Neutrophil (primary cell): Measurements from ENCODE around the gene RNF43.

Source experiments
- H3K27ac ChIP-seq: fragments of 200-600 bp; sonication (generic); 2 replicates; pipeline ENCODE4 v1.5.1; 2016; ENCODE audit warnings: mild to moderate bottlenecking, moderate library complexity
- H3K27me3 ChIP-seq: fragments of 200-600 bp; sonication (generic); 2 replicates; pipeline ENCODE4 v1.6.0; 2016; ENCODE audit warnings: mild to moderate bottlenecking
- H3K36me3 ChIP-seq: fragments of 200-600 bp; sonication (generic); 2 replicates; pipeline ENCODE4 v1.5.1; 2017
- H3K4me1 ChIP-seq, 2 experiments: fragments of 200-600 bp in 1 of 2; sonication (generic) in 1 of 2; 1 replicate in 1 of 2; 2 replicates in 1 of 2; pipeline versions ENCODE4 v1.5.1 to v1.6.1; 2013 to 2016; ENCODE audit warnings: low read depth in 1 of 2, low read length in 1 of 2, mild to moderate bottlenecking in 1 of 2, moderate library complexity in 1 of 2; ENCODE audit not compliant: control insufficient read depth in 1 of 2, insufficient read depth in 1 of 2
- H3K4me3 ChIP-seq, 2 experiments: fragments of 200-600 bp in 1 of 2; sonication (generic) in 1 of 2; 1 replicate in 1 of 2; 2 replicates in 1 of 2; pipeline ENCODE4 v1.5.1; 2013 to 2016; ENCODE audit warnings: low read depth in 1 of 2, low read length in 1 of 2, mild to moderate bottlenecking in 1 of 2, moderate library complexity in 1 of 2
- H3K9me3 ChIP-seq: fragments of 200-600 bp; sonication (generic); 2 replicates; pipeline ENCODE4 v1.5.1; 2016
- TF ChIP-seq, protein P1 (sequence below): fragments of 200-600 bp; sonication (generic); IDR thresholded peaks from 2 replicates; pipeline ENCODE4 v1.5.1; 2016; ENCODE audit warnings: antibody characterized with exemption

The RNF43 gene

DNA sequence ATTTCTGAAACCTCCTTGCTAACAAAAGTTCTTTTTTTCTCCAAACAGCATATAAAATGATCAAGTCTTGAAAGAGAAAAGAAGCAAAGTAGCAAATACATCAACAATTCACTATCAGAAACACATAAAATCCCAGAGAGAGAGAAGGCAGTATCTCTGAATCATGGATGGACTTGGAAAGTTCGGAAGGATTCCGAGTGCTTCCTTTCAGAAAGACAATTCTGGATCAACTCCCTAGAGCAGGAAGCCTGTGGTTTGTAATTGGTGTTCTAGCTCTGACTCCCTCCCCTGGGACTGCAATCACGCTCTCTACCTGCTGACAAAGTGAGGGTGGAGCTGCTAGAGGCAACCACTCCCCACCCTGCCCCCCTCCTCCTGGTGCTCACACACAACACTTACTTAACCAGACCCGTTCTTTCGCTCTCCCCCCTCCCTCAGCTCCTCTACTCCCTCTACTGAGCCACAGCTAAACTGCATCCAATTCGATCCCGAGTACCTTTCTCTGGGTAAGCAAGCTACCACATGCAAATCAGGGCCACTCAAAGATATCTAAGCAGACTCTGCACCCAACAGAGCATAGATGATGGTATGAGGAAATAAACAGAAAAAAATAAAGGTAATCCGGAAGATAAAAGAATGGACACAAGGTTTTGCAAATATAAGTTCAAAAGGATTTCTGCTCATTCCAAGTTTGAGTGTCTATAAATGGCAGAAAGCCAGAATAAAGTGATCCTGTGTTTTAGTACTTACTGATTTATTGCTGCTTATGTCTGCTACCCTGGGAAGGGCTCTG lies at the start of gene RNF43:
Gene RNF43, minus strand, starts transcription at position 235 of the 793 bp plus-strand sequence. CDS start 1,957 bp downstream, outside the sequence.
- H3K36me3 ChIP-seq: no peaks in the 10 kb centered on the region
- no peaks in the 10 kb centered on the region for H3K27me3 ChIP-seq
- no peaks in the 10 kb centered on the region for H3K9me3 ChIP-seq
- no peak within 1 kb of the TSS for H3K27ac ChIP-seq
- H3K4me3 ChIP-seq: no peak within 1 kb of the TSS
- TF ChIP-seq, protein P1, sequence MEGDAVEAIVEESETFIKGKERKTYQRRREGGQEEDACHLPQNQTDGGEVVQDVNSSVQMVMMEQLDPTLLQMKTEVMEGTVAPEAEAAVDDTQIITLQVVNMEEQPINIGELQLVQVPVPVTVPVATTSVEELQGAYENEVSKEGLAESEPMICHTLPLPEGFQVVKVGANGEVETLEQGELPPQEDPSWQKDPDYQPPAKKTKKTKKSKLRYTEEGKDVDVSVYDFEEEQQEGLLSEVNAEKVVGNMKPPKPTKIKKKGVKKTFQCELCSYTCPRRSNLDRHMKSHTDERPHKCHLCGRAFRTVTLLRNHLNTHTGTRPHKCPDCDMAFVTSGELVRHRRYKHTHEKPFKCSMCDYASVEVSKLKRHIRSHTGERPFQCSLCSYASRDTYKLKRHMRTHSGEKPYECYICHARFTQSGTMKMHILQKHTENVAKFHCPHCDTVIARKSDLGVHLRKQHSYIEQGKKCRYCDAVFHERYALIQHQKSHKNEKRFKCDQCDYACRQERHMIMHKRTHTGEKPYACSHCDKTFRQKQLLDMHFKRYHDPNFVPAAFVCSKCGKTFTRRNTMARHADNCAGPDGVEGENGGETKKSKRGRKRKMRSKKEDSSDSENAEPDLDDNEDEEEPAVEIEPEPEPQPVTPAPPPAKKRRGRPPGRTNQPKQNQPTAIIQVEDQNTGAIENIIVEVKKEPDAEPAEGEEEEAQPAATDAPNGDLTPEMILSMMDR: peak; percentile 77
- peaks cover 7 to 10% of the 10 kb centered on the region in 2 experiments for H3K4me1 ChIP-seq

DNA sequence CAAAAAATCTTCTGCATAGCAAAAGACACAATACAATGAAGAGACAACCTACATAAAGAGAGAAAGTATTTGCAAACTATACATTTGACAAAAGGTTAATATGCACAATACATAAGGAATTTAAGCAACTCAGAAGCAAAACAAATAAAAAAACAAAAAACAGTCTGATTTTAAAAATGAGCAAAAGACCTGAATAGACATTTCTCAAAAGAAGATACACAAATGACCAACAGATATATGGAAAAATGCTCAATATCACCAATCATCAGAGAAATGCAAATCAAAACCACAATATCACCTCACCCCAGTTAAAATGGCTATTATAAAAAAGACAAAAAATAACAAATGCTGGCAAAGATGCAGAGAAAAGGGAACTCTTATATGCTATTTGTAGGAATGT lies 38.2 kb upstream of the RNF43 start:
- Histone ChIP-seq H3K4me1 (no peaks in the 10 kb centered on the region), H3K4me3 (no peak overlapping the region), H3K9me3 (no peaks in the 10 kb centered on the region), H3K36me3 (no peaks in the 10 kb centered on the region), H3K27ac (no peak overlapping the region), H3K27me3 (no peaks in the 10 kb centered on the region)
- TF ChIP-seq, protein P1: no peak

DNA sequence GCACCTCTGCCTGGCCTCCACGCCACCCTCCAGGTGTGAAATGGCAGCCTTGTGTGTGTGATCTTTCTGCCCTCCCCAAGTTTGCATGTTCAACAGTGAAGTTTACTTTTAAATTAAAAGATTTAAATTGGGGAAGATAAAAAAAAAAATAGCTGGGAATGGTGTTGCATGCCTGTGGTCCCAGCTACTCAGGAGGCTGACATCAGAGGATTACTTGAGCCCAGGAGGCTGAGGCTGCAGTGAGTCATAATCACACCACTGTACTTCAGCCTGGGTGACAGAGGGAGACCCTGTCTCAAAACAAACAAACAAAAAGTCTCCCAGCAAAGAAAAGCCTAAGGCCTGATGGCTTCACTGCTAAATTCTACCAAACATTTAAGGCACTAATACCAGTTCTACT lies 35.4 kb upstream of the RNF43 start:
- TF ChIP-seq, protein P1: no peak

DNA sequence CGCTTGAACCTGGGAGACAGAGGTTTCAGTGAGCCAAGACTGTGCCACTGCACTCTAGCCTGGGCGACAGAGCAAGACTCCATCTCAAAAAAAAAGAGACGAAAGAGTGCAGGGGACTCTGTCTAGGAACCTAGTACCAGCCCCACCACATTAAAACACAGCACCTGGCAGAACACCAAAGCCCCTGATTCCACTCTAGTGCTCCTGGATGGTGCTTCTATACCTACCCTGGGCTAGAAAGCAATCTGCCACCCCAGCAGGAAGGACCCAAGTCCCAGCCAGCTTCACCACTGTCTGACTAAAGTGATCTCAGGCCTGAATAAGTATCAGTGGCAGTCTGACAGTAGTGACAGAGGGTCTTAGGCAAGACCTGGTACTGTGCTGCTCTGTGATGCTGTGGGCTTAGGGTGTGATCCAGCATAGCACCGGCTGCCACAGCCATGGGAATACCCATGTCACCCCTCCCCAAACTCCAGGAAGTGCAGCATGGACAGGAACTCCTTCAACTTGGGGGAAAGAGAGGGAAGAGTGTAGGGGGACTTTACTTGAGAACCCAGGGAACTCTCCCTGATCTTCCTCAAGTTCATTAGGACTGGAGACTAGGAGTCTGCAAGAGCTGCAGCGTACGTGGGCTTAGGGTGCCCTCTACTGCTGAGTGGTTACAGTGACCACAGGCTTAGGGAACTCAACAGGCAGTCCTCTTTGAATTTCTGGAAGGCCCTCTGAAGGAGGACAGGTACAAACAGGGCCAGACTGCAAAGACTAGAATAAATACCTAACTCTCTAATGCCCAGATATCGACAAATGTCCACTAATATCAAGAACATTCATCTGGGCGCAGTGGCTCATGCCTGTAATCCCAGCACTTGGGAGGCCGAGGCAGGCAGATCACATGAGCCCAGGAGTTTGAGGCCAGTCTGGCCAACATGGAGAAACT lies 30.0 kb upstream of the RNF43 start:
- Histone ChIP-seq H3K4me3 (no peak overlapping the region), H3K27me3 (no peaks in the 10 kb centered on the region), H3K27ac (no peak overlapping the region), H3K4me1 (no peaks in the 10 kb centered on the region), H3K9me3 (no peaks in the 10 kb centered on the region), H3K36me3 (no peaks in the 10 kb centered on the region)
- TF ChIP-seq, protein P1: peak; percentile 33

More for the DNA sequence above, 35.4 kb upstream of the RNF43 start:
- H3K4me3 ChIP-seq: no peak overlapping the region
- H3K27ac ChIP-seq: no peak overlapping the region
- no peaks in the 10 kb centered on the region for H3K36me3 ChIP-seq
- no peaks in the 10 kb centered on the region for H3K4me1 ChIP-seq
- no peaks in the 10 kb centered on the region for H3K27me3 ChIP-seq
- H3K9me3 ChIP-seq: no peaks in the 10 kb centered on the region

DNA sequence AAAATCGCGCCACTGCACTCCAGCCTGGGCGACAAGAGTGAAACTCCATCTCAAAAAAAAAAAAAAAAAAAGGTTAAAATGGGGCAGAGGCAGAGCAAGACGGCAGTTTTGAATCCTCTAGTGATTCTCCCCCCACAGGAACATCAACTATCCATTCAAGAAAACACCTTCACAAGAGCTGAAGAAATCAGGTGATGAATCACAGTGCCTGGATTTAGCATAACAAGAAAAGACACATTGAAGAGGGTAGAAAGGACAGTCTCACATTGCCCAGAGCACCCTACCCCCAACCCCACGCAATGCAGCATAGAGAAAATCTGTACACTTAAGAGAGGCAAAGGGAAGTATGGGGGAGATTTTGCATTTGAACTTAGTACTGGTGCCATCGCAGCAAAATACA lies 28.8 kb upstream of the RNF43 start:
- Histone ChIP-seq H3K4me3 (no peak overlapping the region), H3K27me3 (no peaks in the 10 kb centered on the region), H3K36me3 (no peaks in the 10 kb centered on the region), H3K9me3 (no peaks in the 10 kb centered on the region), H3K27ac (no peak overlapping the region), H3K4me1 (no peaks in the 10 kb centered on the region)
- TF ChIP-seq, protein P1: no peak
